ENCODE results near the gene NRDE2. TPM values are rescaled to one million over a fixed set of nuclear protein-coding genes. Genes with fewer than 3 reads are reported as not detected.

NRDE2 gene
- total and polyA plus RNA-seq, 4 donors: 3.4 to 28.5 (median 18.2) TPM

DNA sequence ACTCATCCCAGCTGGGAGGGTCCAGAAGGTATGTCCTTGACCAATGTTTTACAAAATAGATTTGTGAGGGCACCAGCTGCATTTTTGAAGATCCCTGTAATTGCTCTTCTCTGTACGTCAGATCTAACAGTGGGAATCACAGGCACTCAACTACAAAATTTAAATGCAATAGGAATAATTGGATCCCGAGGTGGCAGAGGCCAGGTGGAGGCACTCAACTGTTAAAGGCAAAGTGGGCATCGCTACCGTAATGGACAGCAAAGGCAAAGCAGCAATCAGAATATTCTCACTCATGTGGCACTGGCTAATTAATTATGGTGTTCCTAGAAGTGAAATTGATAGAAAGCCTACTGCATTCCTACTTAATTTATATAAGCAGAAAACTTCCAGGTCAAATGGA is 103.3 kb downstream of the NRDE2 start:
- WGBS, 2 donors: 83 to 87% methylated on average over 4 of the region's 4 CpGs
- Histone ChIP-seq H3K4me3 (ENCODE audit: low read length in 2 of 2) (no peak overlapping the region), H3K27me3 (ENCODE audit: control insufficient read depth in 1 of 2, insufficient read depth in 2 of 2, low read length in 1 of 2) (no peaks in the 10 kb centered on the region), H3K9me3 (ENCODE audit: control insufficient read depth, low read length) (no peaks in the 10 kb centered on the region), H3K27ac (ENCODE audit: low read depth in 1 of 2, low read length in 2 of 2) (no peak overlapping the region), H3K36me3 (ENCODE audit: control insufficient read depth in 1 of 2, insufficient read depth in 2 of 2, low read length in 1 of 2) (no peaks in the 10 kb centered on the region), H3K4me1 (ENCODE audit: control insufficient read depth in 1 of 2, insufficient read depth in 2 of 2, low read length in 2 of 2) (no peaks in the 10 kb centered on the region)
- ATAC-seq (ENCODE audit: low FRiP score) (no peak), DNase-seq (no peak)
- intact Hi-C loops (cut with DNase I): no loop called here

Other genes starting within 250 kb of the NRDE2 start
- 10 to 100 TPM; 67.3 to 82.8 TPM for gene PSMC1, start 75.4 kb downstream of the NRDE2 start, total RNA-seq
- gene PSMC1, start 75.4 kb downstream of the NRDE2 start, polyA plus RNA-seq: 100 to 1,000 TPM; 173 to 184 TPM
- gene CALM1, start 65.1 kb upstream of the NRDE2 start, total RNA-seq: 100 to 1,000 TPM; 438 to 595 TPM
- gene CALM1, start 65.1 kb upstream of the NRDE2 start, polyA plus RNA-seq: 100 to 1,000 TPM; 279 to 494 TPM

Data from aorta (tissue), 5 donors.